Adipose tissue (tissue), 3 donors: Measurements from ENCODE around the gene POLE. TPM values are rescaled to one million over a fixed set of nuclear protein-coding genes. Genes with fewer than 3 reads are reported as not detected.
"Not testable (repeated sequence)": the region's sequence is repeated elsewhere in the genome, so short reads cannot be mapped to it uniquely, and the experiment has no call there.

Experiments
- H3K27ac ChIP-seq: one replicate; pipeline ENCODE4 v1.5.1; 2013; ENCODE audit warnings: low read depth, low read length
- WGBS, 3 donors: extraction: QIAGEN DNeasy Blood & Tissue Kit; methylation state at CpG; one replicate each; pipeline ENCODE4 v1.1.7; 2013; 5-methylcytosine and 5-hydroxymethylcytosine counted together
- polyA plus RNA-seq, 3 donors: library from polyadenylated mRNA; stranded (reverse); fragments of 200-250 nt; gene quantifications; one replicate each; pipeline ENCODE4 v1.2.3, GENCODE V29; 2013
- donor health status: healthy with polysubstance abuse.
- donor health status: Bipolar disorder and iron deficiency.
- donor health status: healthy.

Gene POLE
- polyA plus RNA-seq, 3 donors: 13.7 to 27.6 (median 15.0) TPM

GRCh38 chr12:132614029-132614428 lies 73.1 kb downstream of the POLE start:
- WGBS, 3 donors: 80 to 90% (median 87%) methylated on average over 5 of the region's 5 CpGs
- H3K27ac ChIP-seq: no peak overlapping the region

GRCh38 chr12:132611620-132612019 lies 75.5 kb downstream of the POLE start:
- H3K27ac ChIP-seq: no peak overlapping the region
- WGBS, 3 donors: 89 to 94% (median 93%) methylated on average over 9 to 10 of the region's 10 CpGs

GRCh38 chr12:132610866-132611602 lies 76.1 kb downstream of the POLE start:
- H3K27ac ChIP-seq: no peak overlapping the region
- WGBS, 3 donors: 78 to 81% (median 78%) methylated on average over 32 to 33 of the region's 33 CpGs

- no peak within 1 kb of the TSS for H3K27ac ChIP-seq
- 24 to 41% (median 27%) methylated on average over 34 to 35 of the region's 35 CpGs for WGBS, 3 donors
Measured at GRCh38 chr12:132610051-132610759, 76.9 kb downstream of the POLE start, which contains the start of gene LRCOL1. LRCOL1 (minus strand) TSS chr12:132610582; CDS start chr12:132606251, 4,331 bp downstream.

GRCh38 chr12:132608231-132609171 lies 78.6 kb downstream of the POLE start:
- 34 to 53% (median 49%) methylated on average over 25 of the region's 25 CpGs for WGBS, 3 donors

GRCh38 chr12:132606927-132607326 lies 80.2 kb downstream of the POLE start:
- no peak overlapping the region for H3K27ac ChIP-seq
- WGBS, 3 donors: 76 to 87% (median 87%) methylated on average over 19 of the region's 19 CpGs

More at GRCh38 chr12:132608231-132609171, 78.6 kb downstream of the POLE start:
- H3K27ac ChIP-seq: no peak overlapping the region

- 63 to 70% (median 69%) methylated on average over 16 of the region's 16 CpGs for WGBS, 3 donors
- no peak overlapping the region for H3K27ac ChIP-seq
Measured at GRCh38 chr12:132606466-132606865, 80.7 kb downstream of the POLE start.

GRCh38 chr12:132605892-132606291 lies 81.2 kb downstream of the POLE start:
- 76 to 91% (median 87%) methylated on average over 15 to 18 of the region's 18 CpGs for WGBS, 3 donors
- H3K27ac ChIP-seq: no peak overlapping the region

- WGBS, 3 donors: 59 to 76% (median 74%) methylated on average over 16 of the region's 16 CpGs
- no peak overlapping the region for H3K27ac ChIP-seq
Measured at GRCh38 chr12:132604668-132605441, 82.3 kb downstream of the POLE start.

- WGBS, 3 donors: 33 to 42% (median 41%) methylated on average over 25 to 26 of the region's 26 CpGs
- no peak overlapping the region for H3K27ac ChIP-seq
Measured at GRCh38 chr12:132604151-132604618, 83.0 kb downstream of the POLE start.

- 25 to 39% (median 37%) methylated on average over 52 to 67 of the region's 67 CpGs for WGBS, 3 donors
- no peak overlapping the region for H3K27ac ChIP-seq
Measured at GRCh38 chr12:132603240-132604150, 83.6 kb downstream of the POLE start.

- 26 to 42% (median 39%) methylated on average over 25 to 29 of the region's 29 CpGs for WGBS, 3 donors
- H3K27ac ChIP-seq: no peak overlapping the region
Measured at GRCh38 chr12:132602572-132603239, 84.4 kb downstream of the POLE start.

GRCh38 chr12:132601171-132601883 lies 85.8 kb downstream of the POLE start:
- no peak overlapping the region for H3K27ac ChIP-seq
- WGBS, 3 donors: 66 to 85% (median 74%) methylated on average over 28 to 31 of the region's 31 CpGs

- H3K27ac ChIP-seq: no peak overlapping the region
- WGBS, 3 donors: 22 to 38% (median 22%) methylated on average over 42 to 45 of the region's 45 CpGs
Measured at GRCh38 chr12:132600048-132601032, 86.8 kb downstream of the POLE start.

- not testable (repeated sequence) for H3K27ac ChIP-seq
- WGBS, 3 donors: 74 to 78% (median 77%) methylated on average over 6 of the region's 6 CpGs
Measured at GRCh38 chr12:132599502-132599901, 87.6 kb downstream of the POLE start.
